Neural crest cell (in vitro differentiated cells): Measurements from ENCODE around the gene SAE1. TPM values are rescaled to one million over a fixed set of nuclear protein-coding genes. Genes with fewer than 3 reads are reported as not detected.
"Not testable (repeated sequence)": the region's sequence is repeated elsewhere in the genome, so short reads cannot be mapped to it uniquely, and the experiment has no call there.

Experiments used
- DNase-seq: peaks from one replicate; pipeline ENCODE4 v3.0.0; 2021; ENCODE audit warnings: low read depth, mixed read lengths, low spot score
- H3K27ac Mint-ChIP-seq: one replicate; pipeline ENCODE4 v1.8.0; 2021; ENCODE audit warnings: mild to moderate bottlenecking, mixed read lengths; ENCODE audit not compliant: unreplicated experiment
- H3K27me3 Mint-ChIP-seq: 2 replicates; pipeline ENCODE4 v1.8.0; 2021; ENCODE audit warnings: low read depth, mild to moderate bottlenecking, mixed read lengths
- H3K36me3 Mint-ChIP-seq: 2 replicates; pipeline ENCODE4 v1.8.0; 2021; ENCODE audit warnings: low read depth, mild to moderate bottlenecking, mixed read lengths
- H3K4me1 Mint-ChIP-seq: 2 replicates; pipeline ENCODE4 v1.8.0; 2021; ENCODE audit warnings: mixed read lengths
- H3K4me3 Mint-ChIP-seq: one replicate; pipeline ENCODE4 v1.8.0; 2021; ENCODE audit warnings: mild to moderate bottlenecking, mixed read lengths
- H3K9me3 Mint-ChIP-seq: 2 replicates; pipeline ENCODE4 v1.8.0; 2021; ENCODE audit warnings: mixed read lengths
- total RNA-seq: library from RNA; stranded (reverse); gene quantifications from 2 replicates; pipeline ENCODE4 v1.2.1, GENCODE V29; 2021
- TF ChIP-seq, protein P1 (sequence below): fragments of 200-600 bp; sonication (generic); conservative IDR thresholded peaks from 2 replicates; pipeline ENCODE4 v1.5.0; 2021; ENCODE audit warnings: antibody characterized with exemption, mild to moderate bottlenecking

The SAE1 gene
- total RNA-seq, 1 donor from 2014 or later, result 280 TPM

DNA sequence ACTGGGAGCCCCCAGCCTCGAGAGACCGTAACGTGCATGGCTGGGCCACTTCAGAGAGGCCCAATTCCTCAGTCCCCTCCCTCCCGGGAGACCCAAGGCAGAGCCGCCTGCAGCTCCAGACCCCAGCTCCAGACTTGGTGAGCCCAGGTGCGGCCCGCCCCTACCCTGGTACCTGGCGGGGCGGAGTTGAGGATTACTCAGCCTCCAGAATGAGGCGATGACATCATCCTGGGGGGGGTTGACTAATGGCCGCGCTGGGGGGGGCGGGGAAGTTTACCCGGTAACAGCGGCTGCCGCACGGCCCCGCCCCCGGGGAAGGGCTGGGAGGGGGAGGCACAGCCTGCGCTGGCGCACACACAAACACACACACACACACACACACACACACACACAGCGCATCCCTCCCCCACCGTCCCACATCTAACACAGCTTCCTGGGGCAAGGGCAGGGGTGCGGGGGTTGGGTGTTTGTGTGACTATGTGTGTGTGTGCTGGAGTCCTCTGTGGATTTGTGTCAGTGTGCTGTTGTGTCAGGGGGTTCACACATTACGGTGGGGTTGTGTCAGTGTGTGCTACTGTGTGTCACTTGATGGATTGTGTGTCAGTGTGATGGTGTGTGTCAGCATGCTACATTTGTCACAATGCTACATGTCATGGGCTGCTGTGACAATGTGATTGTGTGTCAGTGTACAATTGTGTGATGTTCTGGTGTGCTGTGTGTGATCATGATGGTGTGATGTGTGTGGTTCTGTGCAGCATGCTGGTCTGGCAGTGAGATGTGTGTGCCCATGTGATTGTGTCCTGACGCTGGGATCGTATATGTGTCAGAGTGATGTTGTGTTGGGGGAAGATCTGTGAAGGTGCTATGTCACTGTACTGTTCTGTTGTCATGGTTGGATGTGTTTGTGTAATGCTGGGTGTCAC, 110.6 kb downstream of the SAE1 start:
- TF ChIP-seq, protein P1, sequence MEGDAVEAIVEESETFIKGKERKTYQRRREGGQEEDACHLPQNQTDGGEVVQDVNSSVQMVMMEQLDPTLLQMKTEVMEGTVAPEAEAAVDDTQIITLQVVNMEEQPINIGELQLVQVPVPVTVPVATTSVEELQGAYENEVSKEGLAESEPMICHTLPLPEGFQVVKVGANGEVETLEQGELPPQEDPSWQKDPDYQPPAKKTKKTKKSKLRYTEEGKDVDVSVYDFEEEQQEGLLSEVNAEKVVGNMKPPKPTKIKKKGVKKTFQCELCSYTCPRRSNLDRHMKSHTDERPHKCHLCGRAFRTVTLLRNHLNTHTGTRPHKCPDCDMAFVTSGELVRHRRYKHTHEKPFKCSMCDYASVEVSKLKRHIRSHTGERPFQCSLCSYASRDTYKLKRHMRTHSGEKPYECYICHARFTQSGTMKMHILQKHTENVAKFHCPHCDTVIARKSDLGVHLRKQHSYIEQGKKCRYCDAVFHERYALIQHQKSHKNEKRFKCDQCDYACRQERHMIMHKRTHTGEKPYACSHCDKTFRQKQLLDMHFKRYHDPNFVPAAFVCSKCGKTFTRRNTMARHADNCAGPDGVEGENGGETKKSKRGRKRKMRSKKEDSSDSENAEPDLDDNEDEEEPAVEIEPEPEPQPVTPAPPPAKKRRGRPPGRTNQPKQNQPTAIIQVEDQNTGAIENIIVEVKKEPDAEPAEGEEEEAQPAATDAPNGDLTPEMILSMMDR, result no peak
- H3K27me3 Mint-ChIP-seq, result peaks cover 21% of the 10 kb centered on the region
- H3K27ac Mint-ChIP-seq, result no peak overlapping the region
- no peaks in the 10 kb centered on the region for H3K9me3 Mint-ChIP-seq
- no peaks in the 10 kb centered on the region for H3K36me3 Mint-ChIP-seq
- no peak for DNase-seq
- H3K4me3 Mint-ChIP-seq, result no peak overlapping the region
- H3K4me1 Mint-ChIP-seq, result peaks cover 26% of the 10 kb centered on the region

DNA sequence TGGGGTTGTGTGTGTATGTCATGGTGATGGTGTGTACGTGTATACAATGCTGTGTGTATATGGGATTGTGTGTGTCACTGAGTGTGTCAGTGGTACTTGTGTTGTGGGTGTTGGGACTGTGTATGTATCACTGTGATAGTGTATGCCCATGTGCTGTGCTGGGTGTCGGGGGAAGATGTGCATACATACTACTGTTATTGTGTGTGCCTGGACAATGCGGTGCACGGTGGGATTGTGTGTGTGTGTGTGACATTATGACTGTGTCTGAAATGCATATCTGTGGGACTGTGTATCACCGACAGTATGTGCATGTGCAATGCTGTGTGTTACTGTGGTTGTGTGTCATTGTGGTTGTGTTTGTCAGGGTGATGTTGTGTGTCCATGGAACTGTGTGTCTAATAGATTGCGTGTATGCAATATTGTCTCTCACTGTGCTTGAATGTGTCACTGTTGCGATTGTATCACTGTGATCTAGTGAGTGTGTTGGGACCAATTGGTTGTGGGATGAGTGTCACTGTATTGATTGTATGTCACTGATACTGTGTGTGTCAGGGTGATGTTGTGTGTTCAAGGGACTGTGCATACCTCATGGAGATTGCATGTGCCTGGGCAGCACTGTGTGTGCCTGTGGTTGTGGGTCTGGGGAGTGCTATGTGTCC, 111.4 kb downstream of the SAE1 start:
- Mint-ChIP-seq H3K27me3 (peaks cover 21% of the 10 kb centered on the region), H3K4me3 (no peak overlapping the region), H3K4me1 (peaks cover 26% of the 10 kb centered on the region), H3K27ac (no peak overlapping the region), H3K9me3 (no peaks in the 10 kb centered on the region), H3K36me3 (no peaks in the 10 kb centered on the region)
- TF ChIP-seq, protein P1, result no peak
- no peak for DNase-seq

DNA sequence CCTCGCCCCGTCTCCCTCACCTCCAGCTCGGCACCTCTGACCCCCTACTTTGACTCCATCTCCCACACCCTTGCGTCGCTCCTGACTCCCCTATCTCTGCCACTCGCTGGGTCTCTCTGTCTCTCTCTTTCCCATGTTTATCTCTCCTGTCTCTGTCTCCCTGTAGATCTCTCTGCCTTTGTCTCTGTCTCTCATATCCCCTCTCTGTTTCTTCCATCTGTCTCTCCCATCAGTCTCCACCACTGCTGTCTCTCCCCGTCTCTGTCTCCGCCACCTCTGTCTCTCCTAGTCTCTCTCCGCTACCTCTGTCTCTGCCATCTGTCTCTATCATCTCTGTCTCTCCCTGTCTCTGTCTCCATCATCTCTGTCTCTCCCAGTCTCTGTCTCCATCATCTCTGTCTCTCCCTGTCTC, 112.7 kb downstream of the SAE1 start:
- Mint-ChIP-seq H3K36me3 (no peaks in the 10 kb centered on the region), H3K4me3 (peak overlapping the region; percentile 40), H3K4me1 (peaks cover 30% of the 10 kb centered on the region), H3K27me3 (peaks cover 21% of the 10 kb centered on the region), H3K9me3 (no peaks in the 10 kb centered on the region), H3K27ac (peak overlapping the region; percentile 83)
- TF ChIP-seq, protein P1, result no peak
- no peak for DNase-seq

DNA sequence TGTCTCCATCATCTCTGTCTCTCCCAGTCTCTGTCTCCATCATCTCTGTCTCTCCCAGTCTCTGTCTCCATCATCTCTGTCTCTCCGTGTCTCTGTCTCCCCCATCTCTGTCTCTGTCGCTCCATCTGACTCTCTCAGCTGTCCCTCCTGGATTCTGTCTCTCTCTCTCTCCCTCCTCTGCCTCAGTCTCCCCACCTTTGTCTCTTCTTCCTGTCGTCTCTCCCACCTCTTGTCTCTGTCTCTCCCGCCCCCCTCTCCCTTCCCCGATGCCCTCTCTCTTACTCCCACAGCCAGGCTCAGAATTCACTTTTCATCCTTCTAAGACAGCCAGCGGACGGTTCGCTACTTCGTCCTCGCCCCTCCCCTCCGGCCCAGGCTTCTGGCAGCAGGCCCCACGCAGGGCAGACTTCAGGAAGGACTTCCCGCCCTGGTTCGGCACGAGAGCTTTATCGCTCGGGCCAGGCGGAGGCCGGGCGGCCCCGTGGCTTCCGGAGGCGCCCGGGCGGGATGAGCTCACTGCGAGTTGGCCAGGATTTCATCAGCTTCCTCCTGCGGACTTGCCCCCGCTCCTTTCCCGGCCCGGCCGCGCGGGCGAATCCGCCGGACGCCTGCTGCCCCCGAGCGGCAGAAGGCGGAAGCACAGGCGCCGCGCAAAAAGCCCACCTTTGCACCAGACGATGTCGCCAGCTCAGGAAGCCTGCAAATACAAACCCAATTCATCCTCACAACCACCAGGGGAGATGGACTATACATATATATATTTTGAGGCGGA, 113.3 kb downstream of the SAE1 start:
- H3K4me1 Mint-ChIP-seq, result peaks cover 27% of the 10 kb centered on the region
- peaks cover 17% of the 10 kb centered on the region for H3K27me3 Mint-ChIP-seq
- H3K4me3 Mint-ChIP-seq, result peak overlapping the region; percentile 71
- no peaks in the 10 kb centered on the region for H3K9me3 Mint-ChIP-seq
- DNase-seq, result peak; percentile 95
- H3K36me3 Mint-ChIP-seq, result no peaks in the 10 kb centered on the region
- TF ChIP-seq, protein P1, result peak; percentile 99
- H3K27ac Mint-ChIP-seq, result peak overlapping the region; percentile 95

DNA sequence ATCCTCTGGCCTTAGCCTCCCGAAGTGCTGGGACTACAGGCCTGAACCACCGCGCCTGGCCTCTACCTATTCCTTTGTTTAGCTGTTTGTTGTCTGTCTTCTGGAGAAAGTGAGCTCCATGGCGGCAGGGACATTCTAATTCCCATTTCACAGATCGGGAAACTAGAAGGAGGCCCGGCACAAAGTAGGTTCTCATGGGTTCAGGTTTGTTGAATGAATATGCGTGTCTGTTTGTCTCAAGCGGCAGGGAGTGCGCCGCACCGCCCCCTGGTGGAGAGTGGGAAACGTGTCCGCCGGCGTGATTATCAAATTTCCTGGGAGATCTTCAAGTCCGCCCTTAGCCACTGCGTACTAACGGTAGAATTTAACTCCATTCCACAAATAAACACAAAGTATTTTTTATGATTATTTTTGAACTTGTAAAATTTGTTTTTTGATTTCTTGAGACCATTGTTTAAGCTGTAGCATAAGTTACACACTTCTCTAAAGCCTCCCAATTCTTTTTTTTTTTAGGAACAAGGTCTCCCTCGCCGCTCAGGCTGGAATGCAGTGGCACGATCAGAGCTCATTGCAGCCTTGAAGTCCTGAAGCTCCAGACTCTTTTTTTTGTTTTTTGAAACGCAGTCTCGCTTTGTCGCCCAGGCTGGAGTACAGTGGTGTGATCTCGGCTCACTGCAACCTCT, 116.8 kb downstream of the SAE1 start:
- H3K9me3 Mint-ChIP-seq, result no peaks in the 10 kb centered on the region
- H3K27ac Mint-ChIP-seq, result no peak overlapping the region
- peak; percentile 82 for DNase-seq
- peaks cover 4% of the 10 kb centered on the region for H3K27me3 Mint-ChIP-seq
- H3K4me3 Mint-ChIP-seq, result peak overlapping the region; percentile 52
- TF ChIP-seq, protein P1, result peak; percentile 92
- H3K36me3 Mint-ChIP-seq, result no peaks in the 10 kb centered on the region
- H3K4me1 Mint-ChIP-seq, result peaks cover 21% of the 10 kb centered on the region

DNA sequence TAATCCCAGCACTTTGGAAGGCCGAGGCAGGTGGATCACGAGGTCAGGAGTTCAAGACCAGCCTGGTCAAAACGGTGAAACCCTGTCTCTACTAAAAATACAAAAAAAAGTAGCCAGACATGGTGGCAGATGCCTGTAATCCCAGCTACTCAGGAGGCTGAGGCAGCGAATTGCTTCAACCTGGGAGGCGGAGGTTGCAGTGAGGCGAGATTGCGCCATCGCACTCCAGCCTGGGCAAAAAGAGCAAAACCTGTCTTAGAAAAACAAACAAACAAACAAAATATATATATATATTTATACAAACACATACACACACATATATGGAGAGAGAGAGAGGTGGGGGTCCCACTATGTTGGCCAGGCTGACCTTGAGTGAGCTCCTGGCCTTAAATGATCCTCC, 122.4 kb downstream of the SAE1 start:
- H3K4me1 Mint-ChIP-seq, result peaks cover 19% of the 10 kb centered on the region
- H3K36me3 Mint-ChIP-seq, H3K27ac Mint-ChIP-seq: not testable (repeated sequence)

More for the DNA sequence above, 122.4 kb downstream of the SAE1 start:
- not testable (repeated sequence) for DNase-seq, H3K9me3 Mint-ChIP-seq, H3K27me3 Mint-ChIP-seq
- H3K4me3 Mint-ChIP-seq, result peak overlapping the region; percentile 71
